MM.1S (cell line): ENCODE results near the gene ROPN1B.

ENCODE experiments used
- EZH2 ChIP-seq: fragments of 300-600 bp; sonication (generic); optimal IDR thresholded peaks from 2 replicates; pipeline ENCODE3; 2017; ENCODE audit warnings: low read depth, mild to moderate bottlenecking, antibody characterized with exemption, low read length, mixed read lengths
- TF ChIP-seq, protein P1 (sequence below): fragments of 300-600 bp; sonication (generic); IDR thresholded peaks from 2 replicates; pipeline ENCODE4 v1.5.1; 2016; ENCODE audit warnings: antibody characterized with exemption, low read length, mixed read lengths

DNA sequence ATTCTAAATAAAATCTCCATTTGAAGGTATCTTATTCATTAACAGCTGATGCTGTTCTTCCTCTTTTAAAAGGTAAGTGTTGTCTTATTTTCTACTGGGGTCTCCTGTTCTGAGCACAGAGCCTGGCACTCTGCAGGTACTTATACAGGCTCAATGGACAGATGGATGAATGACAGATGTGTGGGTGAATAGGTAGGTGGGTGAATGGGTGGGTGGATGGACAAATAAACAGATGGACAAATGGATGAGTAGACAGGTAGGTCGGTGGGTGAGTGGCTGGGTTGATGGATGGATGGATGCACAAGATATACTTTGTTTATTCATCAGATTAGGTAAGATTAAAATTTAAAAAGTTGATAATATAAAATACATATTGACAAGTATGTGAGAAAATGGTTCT lies 61.5 kb downstream of the ROPN1B start:
- TF ChIP-seq, protein P1, sequence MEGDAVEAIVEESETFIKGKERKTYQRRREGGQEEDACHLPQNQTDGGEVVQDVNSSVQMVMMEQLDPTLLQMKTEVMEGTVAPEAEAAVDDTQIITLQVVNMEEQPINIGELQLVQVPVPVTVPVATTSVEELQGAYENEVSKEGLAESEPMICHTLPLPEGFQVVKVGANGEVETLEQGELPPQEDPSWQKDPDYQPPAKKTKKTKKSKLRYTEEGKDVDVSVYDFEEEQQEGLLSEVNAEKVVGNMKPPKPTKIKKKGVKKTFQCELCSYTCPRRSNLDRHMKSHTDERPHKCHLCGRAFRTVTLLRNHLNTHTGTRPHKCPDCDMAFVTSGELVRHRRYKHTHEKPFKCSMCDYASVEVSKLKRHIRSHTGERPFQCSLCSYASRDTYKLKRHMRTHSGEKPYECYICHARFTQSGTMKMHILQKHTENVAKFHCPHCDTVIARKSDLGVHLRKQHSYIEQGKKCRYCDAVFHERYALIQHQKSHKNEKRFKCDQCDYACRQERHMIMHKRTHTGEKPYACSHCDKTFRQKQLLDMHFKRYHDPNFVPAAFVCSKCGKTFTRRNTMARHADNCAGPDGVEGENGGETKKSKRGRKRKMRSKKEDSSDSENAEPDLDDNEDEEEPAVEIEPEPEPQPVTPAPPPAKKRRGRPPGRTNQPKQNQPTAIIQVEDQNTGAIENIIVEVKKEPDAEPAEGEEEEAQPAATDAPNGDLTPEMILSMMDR: no peak
- no peak for TF ChIP-seq EZH2
